GM18909 (cell line): ENCODE measurements around the gene LRRC8D.

ENCODE experiments used
- ATAC-seq: cut with Tn5 transposase; IDR thresholded peaks from one replicate; pipeline ENCODE4 v1.9.1; 2021; ENCODE audit warnings: mild to moderate bottlenecking; ENCODE audit not compliant: unreplicated experiment, poor library complexity

LRRC8D gene

DNA sequence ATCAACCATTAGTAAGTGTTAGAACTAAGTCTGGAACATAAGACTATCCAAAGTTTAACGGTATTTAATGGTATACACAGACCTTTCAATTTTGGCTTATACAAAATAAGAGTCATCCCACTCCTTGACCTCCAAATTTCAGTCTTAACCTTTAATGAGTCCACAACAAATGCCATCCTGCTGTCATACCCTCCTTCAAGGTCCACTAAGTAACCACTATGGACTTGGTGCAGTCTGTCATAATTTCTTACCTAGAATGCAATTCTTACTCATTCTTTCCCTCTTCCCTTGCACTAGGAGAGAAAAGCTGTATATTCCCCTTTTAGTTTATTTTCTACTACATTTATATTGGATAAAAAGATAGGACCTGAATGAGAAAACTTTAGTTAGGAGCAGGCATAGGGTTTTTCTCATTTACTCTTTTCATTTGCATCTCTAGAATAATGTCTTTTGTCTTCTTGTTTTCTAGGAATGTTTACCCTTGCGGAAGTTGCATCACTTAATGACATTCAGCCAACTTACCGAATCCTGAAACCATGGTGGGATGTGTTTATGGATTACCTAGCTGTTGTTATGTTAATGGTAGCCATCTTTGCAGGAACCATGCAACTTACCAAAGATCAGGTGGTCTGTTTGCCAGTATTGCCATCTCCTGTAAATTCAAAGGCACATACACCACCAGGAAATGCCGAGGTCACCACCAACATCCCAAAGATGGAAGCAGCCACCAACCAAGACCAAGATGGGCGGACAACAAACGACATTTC, 111.9 kb downstream of the LRRC8D start:
- ATAC-seq = no peak

DNA sequence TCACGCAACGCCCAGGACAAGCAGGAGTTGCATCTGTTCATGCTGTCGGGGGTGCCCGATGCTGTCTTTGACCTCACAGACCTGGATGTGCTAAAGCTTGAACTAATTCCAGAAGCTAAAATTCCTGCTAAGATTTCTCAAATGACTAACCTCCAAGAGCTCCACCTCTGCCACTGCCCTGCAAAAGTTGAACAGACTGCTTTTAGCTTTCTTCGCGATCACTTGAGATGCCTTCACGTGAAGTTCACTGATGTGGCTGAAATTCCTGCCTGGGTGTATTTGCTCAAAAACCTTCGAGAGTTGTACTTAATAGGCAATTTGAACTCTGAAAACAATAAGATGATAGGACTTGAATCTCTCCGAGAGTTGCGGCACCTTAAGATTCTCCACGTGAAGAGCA, 113.6 kb downstream of the LRRC8D start:
- ATAC-seq = no peak

DNA sequence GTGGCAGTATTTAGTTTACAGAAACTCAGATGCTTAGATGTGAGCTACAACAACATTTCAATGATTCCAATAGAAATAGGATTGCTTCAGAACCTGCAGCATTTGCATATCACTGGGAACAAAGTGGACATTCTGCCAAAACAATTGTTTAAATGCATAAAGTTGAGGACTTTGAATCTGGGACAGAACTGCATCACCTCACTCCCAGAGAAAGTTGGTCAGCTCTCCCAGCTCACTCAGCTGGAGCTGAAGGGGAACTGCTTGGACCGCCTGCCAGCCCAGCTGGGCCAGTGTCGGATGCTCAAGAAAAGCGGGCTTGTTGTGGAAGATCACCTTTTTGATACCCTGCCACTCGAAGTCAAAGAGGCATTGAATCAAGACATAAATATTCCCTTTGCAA, 114.4 kb downstream of the LRRC8D start:
- ATAC-seq = no peak

DNA sequence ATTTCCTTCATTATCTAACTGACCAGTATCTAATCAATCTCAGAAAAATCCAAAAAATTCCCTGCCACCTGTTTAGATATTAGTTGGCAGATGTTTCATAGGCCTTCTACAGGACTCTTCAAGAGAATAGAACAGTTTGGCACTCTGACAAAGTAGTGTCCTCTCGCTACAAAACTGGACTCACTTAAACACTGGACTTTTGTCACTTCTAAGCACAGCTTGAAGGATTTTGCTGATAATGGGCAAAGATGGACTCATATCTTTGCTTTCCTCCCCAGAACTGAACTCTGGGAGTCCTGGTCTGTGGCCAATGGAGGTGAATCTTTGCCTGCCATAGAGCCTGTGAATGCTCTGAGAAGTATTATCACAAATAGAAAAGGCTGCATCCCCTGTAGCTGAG, 115.9 kb downstream of the LRRC8D start:
- ATAC-seq = no peak

DNA sequence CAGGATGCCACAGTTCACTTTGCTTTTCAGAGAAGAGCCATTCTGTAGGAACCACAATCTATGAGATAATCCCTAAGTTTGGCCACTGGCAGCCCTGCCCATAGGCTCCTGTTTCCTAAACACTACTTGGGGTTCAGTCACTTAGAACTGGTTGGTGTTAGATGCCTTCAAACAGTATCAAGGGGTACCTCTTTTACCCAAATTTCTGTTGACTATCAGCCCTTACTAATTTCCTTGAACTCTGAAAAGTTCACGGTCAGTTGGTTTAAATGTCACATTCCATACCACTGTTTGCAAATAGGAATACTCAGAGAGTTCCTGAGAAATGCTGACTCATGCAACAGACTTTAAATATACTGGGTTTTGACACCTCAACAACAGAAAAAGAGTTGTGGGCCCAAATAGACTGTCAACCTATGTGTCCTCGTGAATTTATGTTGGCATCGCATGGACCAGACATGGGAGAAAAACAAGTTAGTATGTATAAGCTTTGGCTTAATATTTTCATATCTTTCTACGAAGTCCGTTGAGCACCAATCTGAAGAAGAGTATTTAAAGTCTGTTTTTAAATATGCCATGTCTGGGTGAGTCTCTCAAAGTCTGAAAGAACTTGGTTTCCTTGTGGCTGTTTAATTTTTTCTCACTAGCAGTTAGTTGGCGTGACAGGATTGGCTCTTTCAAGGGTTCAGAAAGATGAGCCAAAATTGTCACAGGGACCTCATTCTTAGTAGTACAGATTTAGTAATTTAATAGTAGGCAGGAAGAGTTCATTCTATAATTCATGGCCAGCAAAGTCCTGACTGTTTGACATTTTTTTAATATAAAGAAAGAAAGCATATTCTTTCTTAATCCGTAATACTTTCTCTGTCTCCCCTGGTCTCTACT, 117.6 kb downstream of the LRRC8D start:
- ATAC-seq = no peak

DNA sequence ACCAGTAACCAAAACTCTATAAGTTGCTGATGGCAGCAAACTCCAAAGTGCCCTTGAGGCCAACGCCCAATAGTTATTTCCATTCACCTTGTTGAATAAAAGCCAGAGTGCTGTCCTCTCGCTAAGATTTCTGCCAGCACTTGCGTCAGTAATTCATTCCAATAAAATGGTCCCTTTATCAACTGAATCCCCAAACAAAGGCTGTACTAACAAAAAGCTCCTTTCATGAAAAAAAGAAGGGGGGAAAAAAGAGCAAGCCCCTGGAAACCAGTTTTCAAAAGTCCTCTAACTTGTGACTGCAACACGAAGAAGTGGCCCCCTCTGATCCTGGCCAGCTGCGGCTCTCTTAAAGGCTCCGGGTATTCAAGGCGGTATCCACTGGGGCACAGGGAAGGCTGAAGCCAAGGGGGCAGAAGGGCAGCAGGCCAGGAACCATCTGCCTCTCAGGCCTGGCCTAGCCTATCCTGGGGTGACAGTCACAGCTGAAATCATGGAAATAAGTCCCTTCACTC, 118.3 kb downstream of the LRRC8D start:
- no peak for ATAC-seq

DNA sequence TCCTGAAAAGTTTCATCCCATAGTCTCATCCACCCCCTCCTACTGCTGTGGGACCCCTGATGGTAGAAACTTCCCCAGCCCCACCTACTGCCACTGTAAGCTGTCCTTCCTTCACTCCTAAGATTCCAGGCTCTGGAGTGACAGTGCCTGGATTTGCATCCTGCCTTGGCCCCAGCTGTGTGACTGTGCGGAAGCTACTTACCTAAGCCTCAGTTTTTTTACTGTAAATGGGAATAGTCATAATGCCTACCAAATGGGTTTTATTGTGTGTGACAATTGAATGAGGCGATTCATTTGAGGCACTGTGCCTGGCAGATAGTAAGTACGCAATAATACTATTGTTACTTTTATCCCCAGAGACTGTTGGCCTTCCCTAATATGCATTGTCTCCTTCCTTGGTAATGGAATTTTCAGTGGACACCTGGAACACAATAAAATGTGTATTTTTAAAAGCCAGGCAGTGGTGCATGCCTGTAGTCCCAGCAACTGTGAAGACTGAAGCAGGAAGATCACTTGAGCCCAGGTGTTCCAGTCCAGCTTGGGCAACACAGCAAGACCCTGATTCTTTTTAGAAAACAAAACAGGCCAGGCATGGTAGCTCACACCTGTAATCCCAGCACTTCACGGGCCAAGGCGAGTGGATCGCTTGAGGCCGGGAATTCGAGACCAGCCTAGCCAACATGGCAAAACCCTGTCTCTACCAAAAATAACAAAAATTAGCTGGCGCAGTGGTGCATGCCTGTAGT, 119.0 kb downstream of the LRRC8D start:
- no peak for ATAC-seq

DNA sequence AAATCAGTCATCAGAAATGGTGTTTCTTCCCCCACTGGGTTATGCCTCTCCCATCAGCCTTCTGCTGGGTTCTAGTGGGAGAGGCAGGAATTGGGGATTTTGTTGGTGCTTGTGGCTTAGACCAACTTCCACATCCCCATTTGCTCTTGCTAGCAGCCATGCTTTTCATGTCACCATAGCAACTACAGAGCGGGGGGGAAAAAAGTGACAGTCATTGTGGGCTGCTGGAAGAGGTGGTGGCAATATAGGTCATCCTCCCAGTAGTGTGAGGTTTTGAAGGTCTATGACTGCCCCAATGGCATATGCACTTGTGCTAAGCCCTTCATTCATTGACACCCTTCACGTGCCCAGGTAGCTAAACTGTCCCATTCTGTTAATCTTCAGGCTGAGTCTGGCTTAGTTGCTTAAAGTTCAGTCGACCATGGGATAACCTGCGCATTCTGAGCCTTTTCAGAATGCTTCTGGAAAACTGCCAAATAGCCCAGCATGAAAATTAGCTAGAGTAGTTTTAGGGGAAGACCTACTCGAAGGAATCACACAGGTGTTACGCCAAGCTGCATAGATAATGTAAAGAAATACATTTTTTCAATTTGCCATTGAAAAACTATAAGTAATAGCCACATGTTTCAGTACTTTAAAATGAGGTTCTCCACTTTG, 120.4 kb downstream of the LRRC8D start:
- no peak for ATAC-seq

DNA sequence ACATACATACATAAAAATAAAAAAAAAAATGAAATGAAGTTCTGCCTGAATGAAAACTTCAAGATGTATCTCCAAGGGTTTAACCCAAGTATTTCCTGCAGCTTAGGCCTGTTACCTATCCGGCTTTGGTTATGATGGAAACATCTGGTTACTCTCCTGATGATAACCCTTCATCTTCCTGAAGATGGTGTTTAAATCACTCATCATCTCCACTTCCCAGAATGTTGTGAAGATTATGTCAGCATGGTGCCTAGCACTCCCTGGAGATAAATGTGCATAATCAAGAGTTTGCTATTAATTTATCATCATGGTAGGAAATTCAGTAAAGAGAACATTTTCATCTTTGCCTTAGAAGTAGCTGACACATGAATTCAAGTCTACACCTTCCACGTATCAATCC, 121.2 kb downstream of the LRRC8D start:
- no peak for ATAC-seq

DNA sequence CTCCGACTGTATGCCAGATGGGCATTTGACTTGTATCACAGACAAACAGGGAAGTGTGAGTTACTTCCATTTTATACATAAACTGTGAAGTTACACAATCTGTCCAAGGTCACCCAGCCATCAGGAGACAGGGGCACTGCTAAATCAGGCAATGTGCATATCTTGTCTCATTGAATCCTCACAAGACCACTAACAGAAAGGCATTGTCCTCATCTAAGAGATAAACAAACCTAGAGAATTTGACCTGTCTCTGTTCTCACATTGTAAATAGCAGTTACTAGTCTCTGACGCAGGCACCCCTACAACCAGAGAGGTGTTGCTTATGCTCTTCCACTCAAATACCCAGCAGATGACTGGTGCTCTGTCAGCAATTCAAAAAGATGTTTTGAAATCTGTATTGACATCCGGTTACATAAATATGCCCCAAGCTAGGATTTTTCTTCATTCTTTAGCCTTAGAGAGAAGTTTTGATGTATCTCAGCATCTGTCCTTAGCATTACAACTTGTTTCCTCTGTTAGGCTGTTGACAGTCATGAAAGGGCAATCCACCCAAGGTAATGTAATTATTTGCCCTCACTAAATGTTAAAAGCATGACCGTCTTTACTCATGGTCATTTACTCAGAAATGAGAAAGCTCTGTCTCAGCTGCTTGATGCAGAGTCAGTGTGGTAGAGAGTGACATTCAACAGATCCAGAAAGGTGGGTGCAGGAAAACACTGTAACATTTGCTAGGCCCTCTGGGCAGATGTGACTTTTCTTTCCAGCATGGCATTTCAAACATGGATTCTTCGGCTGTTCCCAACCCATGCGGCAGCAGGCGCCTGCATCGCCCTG, 122.2 kb downstream of the LRRC8D start:
- ATAC-seq = no peak

DNA sequence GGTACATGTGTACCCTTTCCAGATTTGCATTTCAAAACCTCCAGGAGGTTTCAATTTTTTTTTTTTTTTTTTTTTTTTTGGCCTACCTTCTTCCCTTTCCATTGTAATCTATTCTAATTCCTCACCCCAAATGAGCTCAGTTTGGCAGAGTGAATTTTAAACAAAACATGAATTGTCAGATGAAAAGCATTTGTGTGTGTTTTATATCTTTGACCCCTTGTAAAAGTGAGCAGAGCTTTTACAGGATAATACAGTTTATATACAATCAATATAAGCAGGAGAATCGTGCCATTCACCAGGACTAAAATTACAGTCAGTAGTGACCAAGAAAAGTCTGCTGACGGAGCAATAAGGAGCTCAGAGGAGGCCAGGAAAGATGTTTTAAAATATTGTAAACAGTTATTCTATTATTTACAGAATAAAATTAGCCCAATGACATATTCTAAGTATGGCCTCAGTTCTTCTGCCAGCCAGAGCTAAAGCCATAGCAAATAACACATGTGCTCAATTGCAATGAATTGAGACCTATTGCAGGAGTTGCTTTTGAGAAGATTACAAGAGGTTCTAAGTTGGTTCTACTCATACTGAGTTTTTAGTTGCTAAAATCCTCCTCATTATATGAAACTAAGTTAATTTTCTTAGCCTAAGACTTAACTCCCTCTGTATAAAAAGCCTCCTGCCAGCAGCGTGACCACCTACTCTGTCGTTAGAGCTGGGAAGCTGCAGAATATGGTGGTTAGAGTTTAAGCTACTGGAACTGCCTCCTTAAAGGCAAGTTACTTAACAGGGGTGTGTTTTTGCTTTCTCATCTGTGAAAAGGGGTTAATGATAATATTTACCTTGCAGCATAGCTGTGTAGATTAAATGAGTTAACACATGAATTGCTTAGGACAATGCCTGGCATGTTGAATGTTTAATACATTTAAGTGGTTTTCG, 123.3 kb downstream of the LRRC8D start:
- ATAC-seq = no peak

DNA sequence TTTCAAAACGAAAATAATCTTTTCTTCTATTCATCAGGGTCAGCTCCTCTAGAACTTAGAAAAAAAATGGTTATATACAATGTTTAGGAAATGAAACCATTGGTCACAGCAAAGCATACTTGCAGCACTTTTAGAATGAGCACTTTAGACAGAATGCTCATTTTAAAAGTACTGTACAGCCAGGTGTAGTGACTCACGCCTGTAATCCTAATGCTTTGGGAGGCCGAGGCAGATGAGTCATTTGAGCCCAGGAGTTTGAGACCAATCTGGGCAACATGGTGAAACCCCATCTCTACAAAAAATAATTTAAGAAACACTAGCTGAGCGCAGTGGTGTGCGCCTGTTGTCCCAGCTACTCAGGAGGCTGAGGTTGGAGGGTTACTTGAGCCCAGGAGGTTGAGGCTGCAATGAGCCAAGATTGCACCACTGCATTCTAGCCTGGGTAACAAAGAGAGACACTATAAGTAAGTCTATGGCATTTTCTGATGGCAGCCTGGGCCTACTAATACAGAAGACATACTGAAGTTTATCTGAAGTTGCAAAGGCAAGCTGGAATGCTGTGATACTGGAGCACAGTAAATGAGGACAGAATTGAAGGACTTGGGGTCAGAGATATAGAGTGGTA, 125.1 kb downstream of the LRRC8D start:
- peak; percentile 87 for ATAC-seq

DNA sequence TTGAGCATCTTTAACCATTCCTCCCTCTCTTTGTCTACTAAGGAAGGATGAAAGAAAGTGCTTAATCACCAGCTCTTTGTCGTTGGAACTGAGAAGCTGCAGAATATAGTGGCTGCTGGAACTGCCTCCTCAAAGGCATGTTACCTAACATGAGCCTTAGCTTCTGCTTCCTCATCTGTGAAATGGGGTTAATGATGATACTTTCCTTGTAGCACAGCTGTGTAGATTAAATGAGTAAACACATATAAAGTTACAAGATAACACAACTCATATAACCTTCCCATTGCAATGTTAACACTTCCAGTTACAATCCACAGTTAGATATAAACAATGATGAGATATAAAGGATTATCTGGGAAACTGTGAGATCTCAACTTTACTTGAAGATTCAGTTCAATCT, 125.7 kb downstream of the LRRC8D start:
- ATAC-seq = no peak

DNA sequence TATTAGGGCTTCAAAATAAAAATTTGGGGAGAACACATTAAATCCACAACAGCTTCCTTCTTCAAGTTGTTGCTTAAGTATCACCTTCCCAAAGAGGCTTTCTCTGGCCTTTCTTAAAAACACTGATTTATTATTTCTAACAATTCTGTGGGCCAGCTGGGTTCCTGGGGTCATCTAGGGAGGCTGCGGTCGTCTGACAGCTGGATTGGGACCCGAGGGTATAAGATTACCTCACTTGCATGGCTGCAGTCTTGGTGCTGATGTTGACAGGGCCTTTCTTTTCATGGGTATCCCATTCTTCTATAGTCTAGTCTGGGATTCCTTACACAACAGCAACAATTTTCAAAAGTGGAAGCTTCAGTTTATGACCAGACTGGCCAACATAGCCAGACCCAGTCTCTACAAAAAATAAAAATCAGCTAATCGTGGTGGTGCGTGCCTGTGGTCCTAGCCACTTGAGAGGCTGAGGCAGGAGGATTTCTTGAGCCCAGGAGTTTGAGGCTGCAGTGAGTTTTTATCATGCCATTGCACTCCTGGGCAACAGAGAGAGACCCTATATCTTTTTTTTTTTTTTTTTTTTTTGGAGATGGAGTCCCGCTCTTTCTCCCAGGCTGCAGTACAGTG, 128.0 kb downstream of the LRRC8D start:
- ATAC-seq = no peak

DNA sequence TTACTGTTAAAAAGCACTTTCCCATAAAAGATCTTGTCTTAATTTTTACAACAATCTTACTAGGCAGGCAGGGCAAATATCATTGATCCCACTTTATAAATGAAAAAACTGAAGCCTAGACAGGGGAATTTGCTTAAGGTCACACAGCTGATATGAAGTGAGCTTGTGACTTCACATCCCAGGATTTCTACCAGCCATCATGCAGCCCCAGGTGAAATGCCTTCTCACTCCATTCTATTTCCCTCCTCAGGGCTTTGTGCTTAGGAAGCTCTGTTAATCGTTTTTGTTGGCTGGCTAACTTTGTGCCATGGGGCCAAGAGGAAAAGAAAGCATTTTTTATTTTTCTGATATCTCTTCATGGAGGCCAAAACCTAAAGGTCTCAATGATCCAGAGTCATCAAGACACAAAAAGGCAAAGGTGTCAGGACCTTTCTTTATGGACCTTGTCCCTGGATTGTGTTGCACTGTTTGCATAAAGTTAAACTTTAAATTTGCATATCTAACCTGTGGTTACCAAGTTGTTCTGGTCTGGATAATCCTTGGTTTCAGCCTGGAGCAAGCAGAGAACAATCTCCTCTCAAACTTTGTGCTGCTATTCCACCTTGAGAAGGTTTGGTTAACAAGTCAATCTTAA, 129.3 kb downstream of the LRRC8D start:
- ATAC-seq = no peak

DNA sequence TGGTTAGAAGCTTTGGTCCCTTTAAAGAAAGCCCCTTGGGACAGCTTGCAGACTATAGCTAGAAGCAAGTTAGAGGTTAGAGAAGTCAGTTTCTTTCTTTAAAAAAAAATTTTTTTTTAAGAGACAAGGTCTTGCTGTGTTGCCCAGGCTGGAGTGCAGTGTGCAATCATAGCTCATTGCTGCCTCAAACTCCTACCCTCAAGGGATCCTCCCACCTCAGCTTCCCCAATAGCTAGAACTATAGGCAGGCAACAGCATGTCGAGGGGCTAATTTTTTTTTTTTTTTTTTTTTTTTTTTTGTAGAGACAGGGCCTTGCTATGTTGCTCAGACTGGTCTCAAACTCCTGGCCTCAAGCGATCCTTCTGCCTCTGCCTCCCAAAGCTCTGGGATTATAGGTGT, 129.9 kb downstream of the LRRC8D start:
- ATAC-seq = no peak
